Parathyroid adenoma (tissue), 2 donors: Measurements from ENCODE around the gene SUSD1.
"Not testable (repeated sequence)": the region's sequence is repeated elsewhere in the genome, so short reads cannot be mapped to it uniquely, and the experiment has no call there.

Experiments used
- H2AFZ ChIP-seq: fragments of 300-600 bp; sonication (generic); one replicate; pipeline ENCODE4 v1.7.0; 2017; ENCODE audit warnings: antibody characterized with exemption, mild to moderate bottlenecking
- H3K27ac ChIP-seq: fragments of 300-600 bp; sonication (generic); one replicate; pipeline ENCODE4 v1.7.0; 2017
- H3K27me3 ChIP-seq: fragments of 300-600 bp; sonication (generic); one replicate; pipeline ENCODE4 v1.7.0; 2017; ENCODE audit warnings: low read length; ENCODE audit not compliant: control insufficient read depth, insufficient read depth
- H3K36me3 ChIP-seq: fragments of 300-600 bp; sonication (generic); one replicate; pipeline ENCODE4 v1.7.0; 2017; ENCODE audit warnings: low read length; ENCODE audit not compliant: control insufficient read depth, insufficient read depth
- H3K4me1 ChIP-seq: fragments of 300-600 bp; sonication (generic); one replicate; pipeline ENCODE4 v1.7.0; 2017; ENCODE audit warnings: control low read depth
- H3K4me2 ChIP-seq: fragments of 300-600 bp; sonication (generic); one replicate; pipeline ENCODE4 v1.7.0; 2017; ENCODE audit warnings: low read length
- H3K4me3 ChIP-seq: fragments of 300-600 bp; sonication (generic); one replicate; pipeline ENCODE4 v1.7.0; 2017; ENCODE audit warnings: low read depth, low read length
- H3K79me2 ChIP-seq: fragments of 300-600 bp; sonication (generic); one replicate; pipeline ENCODE4 v1.7.0; 2017; ENCODE audit warnings: control low read depth
- H3K9ac ChIP-seq: fragments of 300-600 bp; sonication (generic); one replicate; pipeline ENCODE4 v1.7.0; 2017; ENCODE audit warnings: mild to moderate bottlenecking
- H3K9me3 ChIP-seq: fragments of 300-600 bp; sonication (generic); one replicate; pipeline ENCODE4 v1.7.0; 2017; ENCODE audit warnings: low read length; ENCODE audit not compliant: control insufficient read depth
- CTCF ChIP-seq: fragments of 300-600 bp; sonication (generic); IDR thresholded peaks from one replicate; pipeline ENCODE4 v1.7.0; 2017; ENCODE audit warnings: antibody characterized with exemption, mild to moderate bottlenecking
- donor health status: primary hyperparathyroidism.

The SUSD1 gene

GRCh38 chr9:112130997-112131396, 44.1 kb downstream of the SUSD1 start:
- Histone ChIP-seq H3K36me3 (no peaks in the 10 kb centered on the region), H3K79me2 (no peaks in the 10 kb centered on the region), H3K4me1 (no peaks in the 10 kb centered on the region), H3K27ac (no peak overlapping the region), H3K27me3 (no peaks in the 10 kb centered on the region), H2AFZ (no peak overlapping the region), H3K9me3 (no peaks in the 10 kb centered on the region), H3K4me2 (no peak overlapping the region), H3K9ac (no peak overlapping the region), H3K4me3 (no peak overlapping the region)
- TF ChIP-seq CTCF: no peak

- H2AFZ ChIP-seq: no peak overlapping the region
- no peak for TF ChIP-seq CTCF
- no peaks in the 10 kb centered on the region for H3K4me1 ChIP-seq
These were observed 44.8 kb downstream of the SUSD1 start for GRCh38 chr9:112130347-112130746.

GRCh38 chr9:112129246-112129645, 45.9 kb downstream of the SUSD1 start:
- Histone ChIP-seq H3K4me2 (no peak overlapping the region), H3K79me2 (no peaks in the 10 kb centered on the region), H2AFZ (no peak overlapping the region), H3K36me3 (no peaks in the 10 kb centered on the region), H3K9ac (no peak overlapping the region), H3K9me3 (no peaks in the 10 kb centered on the region), H3K27me3 (no peaks in the 10 kb centered on the region), H3K27ac (no peak overlapping the region), H3K4me1 (no peaks in the 10 kb centered on the region), H3K4me3 (no peak overlapping the region)
- TF ChIP-seq CTCF: no peak

More at GRCh38 chr9:112130347-112130746, 44.8 kb downstream of the SUSD1 start:
- Histone ChIP-seq H3K4me3 (no peak overlapping the region), H3K9ac (no peak overlapping the region), H3K27ac (no peak overlapping the region), H3K79me2 (no peaks in the 10 kb centered on the region), H3K27me3 (no peaks in the 10 kb centered on the region), H3K36me3 (no peaks in the 10 kb centered on the region), H3K9me3 (no peaks in the 10 kb centered on the region), H3K4me2 (no peak overlapping the region)

GRCh38 chr9:112128399-112128798, 46.7 kb downstream of the SUSD1 start:
- not testable (repeated sequence) for H3K27ac ChIP-seq, H3K27me3 ChIP-seq, H3K36me3 ChIP-seq, H3K4me1 ChIP-seq, H3K9me3 ChIP-seq, H3K4me3 ChIP-seq, H3K9ac ChIP-seq, H2AFZ ChIP-seq, H3K4me2 ChIP-seq, H3K79me2 ChIP-seq

- Histone ChIP-seq H2AFZ (no peak overlapping the region), H3K9ac (no peak overlapping the region), H3K4me1 (no peaks in the 10 kb centered on the region), H3K4me3 (no peak overlapping the region), H3K27ac (no peak overlapping the region), H3K36me3 (no peaks in the 10 kb centered on the region), H3K9me3 (no peaks in the 10 kb centered on the region), H3K27me3 (no peaks in the 10 kb centered on the region), H3K4me2 (no peak overlapping the region), H3K79me2 (no peaks in the 10 kb centered on the region)
- no peak for TF ChIP-seq CTCF
These were observed 47.8 kb downstream of the SUSD1 start for GRCh38 chr9:112127281-112127680.
